ENCODE measurements around the gene PTGER1.

The PTGER1 gene

GRCh38 chr19:14439014-14439413 is 36.1 kb downstream of the PTGER1 start:
- Histone ChIP-seq H3K9me3 (no peaks in the 10 kb centered on the region), H3K4me3 (no peak overlapping the region), H3K27me3 (no peaks in the 10 kb centered on the region), H3K4me1 (peaks cover 0 to 23% (median 15%) of the 10 kb centered on the region in 4 donors), H3K36me3 (peaks cover 28 to 34% (median 34%) of the 10 kb centered on the region in 3 donors), H3K27ac (no peak overlapping the region)
- DNase-seq, result no peak
- intact Hi-C loops (cut with DNase I; ENCODE audit: low total_unique reads), result loop anchor here (5.0 kb wide), 1 partner anchor 33 kb away; no protein-coding TSS in a partner anchor
- TF ChIP-seq CTCF (IDR thresholded peaks at IDR 0.05), result no peak

DNA sequence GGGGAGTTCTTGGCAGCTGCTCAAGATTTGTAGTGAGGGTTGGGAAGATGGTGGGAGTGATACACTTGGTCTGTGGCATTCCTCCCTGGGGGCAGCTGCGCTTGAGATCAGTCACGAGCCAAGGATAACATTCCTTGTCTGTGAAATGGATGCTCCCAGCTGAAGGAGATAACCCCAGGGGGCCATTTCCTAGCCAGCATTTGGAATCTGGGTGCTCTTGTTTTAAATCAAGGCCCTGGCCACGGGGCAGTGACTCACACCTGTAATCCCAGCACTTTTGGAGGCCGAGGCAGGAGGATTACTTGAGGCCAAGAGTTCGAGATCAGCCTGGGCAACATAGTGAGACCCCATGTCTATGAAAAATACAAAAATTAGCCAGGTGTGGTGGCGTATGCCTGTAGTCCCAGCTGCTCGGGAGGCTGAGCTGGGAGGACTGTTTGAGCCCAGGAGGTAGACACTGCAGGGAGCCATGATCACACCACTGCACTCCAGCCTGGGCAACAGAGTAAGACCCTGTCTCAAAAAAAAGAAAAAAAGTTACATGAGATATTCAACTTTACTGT is 37.5 kb downstream of the PTGER1 start:
- intact Hi-C loops (cut with DNase I; ENCODE audit: low total_unique reads), result loop anchor here (5.0 kb wide), 1 partner anchor 35 kb away; no protein-coding TSS in a partner anchor
- Histone ChIP-seq H3K4me1 (peaks cover 0 to 28% (median 16%) of the 10 kb centered on the region in 4 donors), H3K9me3 (no peaks in the 10 kb centered on the region), H3K4me3 (no peak overlapping the region), H3K27ac (no peak overlapping the region), H3K36me3 (peaks cover 14 to 21% (median 20%) of the 10 kb centered on the region in 3 donors), H3K27me3 (no peaks in the 10 kb centered on the region)
- no peak for TF ChIP-seq CTCF (IDR thresholded peaks at IDR 0.05)
- DNase-seq, result no peak

- intact Hi-C loops (cut with DNase I; ENCODE audit: low total_unique reads), result loop anchor here (5.0 kb wide), 1 partner anchor 37 kb away; no protein-coding TSS in a partner anchor
- Histone ChIP-seq H3K9me3 (no peaks in the 10 kb centered on the region), H3K4me1 (peaks cover 0 to 38% (median 19%) of the 10 kb centered on the region in 4 donors), H3K4me3 (peak overlapping the region in 1 of 2 donors; percentile 98), H3K27ac (peak overlapping the region; percentile 77 to 86), H3K27me3 (no peaks in the 10 kb centered on the region), H3K36me3 (no peaks in the 10 kb centered on the region)
- no peak for TF ChIP-seq CTCF (IDR thresholded peaks at IDR 0.05)
- DNase-seq, result no peak
Measured at GRCh38 chr19:14435320-14436050, 39.7 kb downstream of the PTGER1 start.

GRCh38 chr19:14434543-14435319 is 40.4 kb downstream of the PTGER1 start:
- Histone ChIP-seq H3K9me3 (no peaks in the 10 kb centered on the region), H3K27ac (peak overlapping the region; percentile 77 to 86), H3K4me1 (peaks cover 0 to 38% (median 19%) of the 10 kb centered on the region in 4 donors), H3K27me3 (no peaks in the 10 kb centered on the region), H3K4me3 (peak overlapping the region; percentile 66 to 98), H3K36me3 (no peaks in the 10 kb centered on the region)
- intact Hi-C loops (cut with DNase I; ENCODE audit: low total_unique reads), result loop anchor here (5.0 kb wide), 1 partner anchor 38 kb away; no protein-coding TSS in a partner anchor
- peak; percentile 81 to 88 for DNase-seq
- TF ChIP-seq CTCF (IDR thresholded peaks at IDR 0.05), result no peak

Data from tibial artery (tissue), 4 donors.